BE2C (cell line): ENCODE data around the gene PLK3.
"Not testable (repeated sequence)": the region's sequence is repeated elsewhere in the genome, so short reads cannot be mapped to it uniquely, and the experiment has no call there.

Source experiments
- DNase-seq: peaks from one replicate; pipeline ENCODE4 v3.0.0-alpha.2; 2020
- H3K27me3 ChIP-seq: fragments of 250-450 bp; sonication (Bioruptor Pico); 2 replicates; pipeline ENCODE4 v1.5.1; 2020; ENCODE audit warnings: mild to moderate bottlenecking
- H3K36me3 ChIP-seq: fragments of 250-450 bp; sonication (Bioruptor Pico); 2 replicates; pipeline ENCODE4 v1.5.1; 2020; ENCODE audit warnings: mild to moderate bottlenecking
- H3K4me1 ChIP-seq: fragments of 250-450 bp; sonication (Bioruptor Pico); 2 replicates; pipeline ENCODE4 v1.5.1; 2020
- H3K4me3 ChIP-seq: 2 replicates; pipeline ENCODE4 v1.5.1; 2011; ENCODE audit warnings: low read depth, low read length
- H3K9me3 ChIP-seq: fragments of 250-450 bp; sonication (Bioruptor Pico); 2 replicates; pipeline ENCODE4 v1.5.1; 2020
- TF ChIP-seq, protein P1 (sequence below): IDR thresholded peaks from 2 replicates; pipeline ENCODE4 v1.5.1; 2012; ENCODE audit warnings: mild to moderate bottlenecking, low read depth, low read length

PLK3 gene

DNA sequence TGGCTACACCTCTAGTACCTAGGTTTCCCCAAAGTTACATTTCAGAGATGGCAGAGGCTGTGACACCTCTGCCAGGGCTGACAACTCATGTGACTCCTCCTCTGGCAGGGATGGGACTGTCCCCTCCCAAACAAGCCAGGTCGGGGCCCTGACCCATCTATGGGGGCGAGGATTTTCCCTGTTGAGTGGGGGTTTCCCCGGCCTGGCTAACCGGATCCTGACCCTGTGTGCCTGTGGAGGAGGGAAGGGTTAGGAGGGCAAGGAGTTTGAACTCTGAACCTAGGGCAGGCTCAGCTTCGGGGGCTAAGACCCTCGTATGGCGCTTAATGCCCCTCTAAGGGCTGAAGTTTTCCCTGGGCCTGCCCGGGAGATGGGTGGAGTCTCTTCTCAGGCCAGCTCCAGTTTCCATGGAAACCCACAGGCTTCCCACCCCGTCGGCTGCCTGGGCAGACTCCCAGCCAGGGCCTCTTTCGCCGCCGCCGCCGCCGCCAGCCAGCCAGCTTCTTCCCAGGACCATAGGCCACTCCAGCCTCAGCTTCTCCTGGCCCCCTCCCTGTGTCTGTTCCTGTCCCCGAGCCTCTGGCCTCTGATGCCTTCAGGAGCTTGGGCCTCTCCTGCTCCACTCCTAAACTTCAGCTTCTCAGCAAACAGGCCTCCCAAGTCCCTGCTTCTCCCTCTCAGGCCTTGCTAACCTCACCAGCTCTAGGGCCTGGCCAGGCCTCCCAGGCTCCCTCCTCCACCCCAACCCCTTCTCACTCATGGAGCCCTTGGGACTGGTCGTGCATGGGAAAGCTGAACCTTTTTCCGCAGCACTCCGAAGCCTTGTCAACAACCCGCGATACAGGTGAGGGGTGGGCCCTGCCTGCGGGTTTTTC is 8.1 kb downstream of the PLK3 start, which contains the start of gene BTBD19:
Gene BTBD19 (plus strand): TSS at position 461 of the 875 bp plus-strand sequence. CDS start 298 bp downstream, at position 759.
- no peaks in the 10 kb centered on the region for H3K27me3 ChIP-seq
- peaks cover 20% of the 10 kb centered on the region for H3K4me1 ChIP-seq
- H3K9me3 ChIP-seq, result no peaks in the 10 kb centered on the region
- 0 out of 2 replicates have a peak within 1 kb of the TSS, but pooled peaks have one; percentile 8 for H3K4me3 ChIP-seq
- TF ChIP-seq, protein P1, sequence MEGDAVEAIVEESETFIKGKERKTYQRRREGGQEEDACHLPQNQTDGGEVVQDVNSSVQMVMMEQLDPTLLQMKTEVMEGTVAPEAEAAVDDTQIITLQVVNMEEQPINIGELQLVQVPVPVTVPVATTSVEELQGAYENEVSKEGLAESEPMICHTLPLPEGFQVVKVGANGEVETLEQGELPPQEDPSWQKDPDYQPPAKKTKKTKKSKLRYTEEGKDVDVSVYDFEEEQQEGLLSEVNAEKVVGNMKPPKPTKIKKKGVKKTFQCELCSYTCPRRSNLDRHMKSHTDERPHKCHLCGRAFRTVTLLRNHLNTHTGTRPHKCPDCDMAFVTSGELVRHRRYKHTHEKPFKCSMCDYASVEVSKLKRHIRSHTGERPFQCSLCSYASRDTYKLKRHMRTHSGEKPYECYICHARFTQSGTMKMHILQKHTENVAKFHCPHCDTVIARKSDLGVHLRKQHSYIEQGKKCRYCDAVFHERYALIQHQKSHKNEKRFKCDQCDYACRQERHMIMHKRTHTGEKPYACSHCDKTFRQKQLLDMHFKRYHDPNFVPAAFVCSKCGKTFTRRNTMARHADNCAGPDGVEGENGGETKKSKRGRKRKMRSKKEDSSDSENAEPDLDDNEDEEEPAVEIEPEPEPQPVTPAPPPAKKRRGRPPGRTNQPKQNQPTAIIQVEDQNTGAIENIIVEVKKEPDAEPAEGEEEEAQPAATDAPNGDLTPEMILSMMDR, result no peak
- peak; percentile 73 for DNase-seq
- H3K36me3 ChIP-seq, result no peaks in the 10 kb centered on the region

DNA sequence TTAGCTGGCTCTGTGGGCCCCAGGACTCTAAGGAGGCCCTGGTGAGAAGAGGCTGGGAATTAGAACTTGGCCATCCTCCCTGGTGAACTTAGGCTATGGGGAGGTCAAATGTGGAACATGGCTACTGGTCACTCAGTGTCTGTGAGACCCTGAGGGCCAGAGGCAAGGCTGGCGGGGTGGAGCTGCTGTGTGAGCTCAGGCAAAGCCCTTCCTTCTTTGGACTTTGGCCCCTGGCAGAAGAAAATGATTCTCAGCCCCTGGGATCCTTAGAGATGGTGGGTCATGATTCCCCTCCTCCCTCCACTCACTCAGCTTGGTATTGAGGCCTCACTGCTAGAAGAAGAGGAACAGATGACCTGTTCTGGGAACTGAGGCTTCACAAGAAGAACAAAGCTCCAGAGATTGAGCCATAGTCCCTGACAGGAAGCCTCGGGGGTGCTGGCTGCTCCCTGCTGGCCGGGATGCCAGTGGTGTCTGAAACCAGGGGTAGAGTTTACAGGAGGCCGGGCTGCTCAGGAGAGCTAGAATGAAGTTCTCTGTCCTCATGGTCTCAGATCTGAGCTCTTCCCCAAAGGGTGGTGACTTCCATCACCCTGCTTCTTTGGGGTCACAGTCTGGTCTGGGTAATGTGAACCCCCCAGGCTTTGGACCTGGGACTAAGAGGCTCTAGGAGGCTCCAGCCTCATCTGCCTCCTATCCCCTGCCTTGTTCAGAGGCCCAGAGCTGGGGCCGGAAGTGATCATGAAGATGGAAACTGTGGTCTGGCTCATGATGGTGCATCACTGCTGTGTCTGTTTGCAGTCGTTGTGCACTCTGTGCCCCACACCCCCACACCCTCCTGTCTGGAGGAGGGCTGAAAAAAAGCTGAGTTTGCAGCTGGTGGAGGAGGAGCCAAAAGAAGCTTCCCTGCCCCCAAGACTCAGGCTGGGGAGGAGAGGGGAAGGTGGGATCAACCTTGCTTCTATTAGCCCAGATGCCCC is 9.1 kb downstream of the PLK3 start:
- no peak overlapping the region for H3K4me3 ChIP-seq
- peaks cover 20% of the 10 kb centered on the region for H3K4me1 ChIP-seq
- no peak for DNase-seq
- TF ChIP-seq, protein P1, result no peak
- no peaks in the 10 kb centered on the region for H3K9me3 ChIP-seq
- H3K27me3 ChIP-seq, result no peaks in the 10 kb centered on the region
- no peaks in the 10 kb centered on the region for H3K36me3 ChIP-seq

DNA sequence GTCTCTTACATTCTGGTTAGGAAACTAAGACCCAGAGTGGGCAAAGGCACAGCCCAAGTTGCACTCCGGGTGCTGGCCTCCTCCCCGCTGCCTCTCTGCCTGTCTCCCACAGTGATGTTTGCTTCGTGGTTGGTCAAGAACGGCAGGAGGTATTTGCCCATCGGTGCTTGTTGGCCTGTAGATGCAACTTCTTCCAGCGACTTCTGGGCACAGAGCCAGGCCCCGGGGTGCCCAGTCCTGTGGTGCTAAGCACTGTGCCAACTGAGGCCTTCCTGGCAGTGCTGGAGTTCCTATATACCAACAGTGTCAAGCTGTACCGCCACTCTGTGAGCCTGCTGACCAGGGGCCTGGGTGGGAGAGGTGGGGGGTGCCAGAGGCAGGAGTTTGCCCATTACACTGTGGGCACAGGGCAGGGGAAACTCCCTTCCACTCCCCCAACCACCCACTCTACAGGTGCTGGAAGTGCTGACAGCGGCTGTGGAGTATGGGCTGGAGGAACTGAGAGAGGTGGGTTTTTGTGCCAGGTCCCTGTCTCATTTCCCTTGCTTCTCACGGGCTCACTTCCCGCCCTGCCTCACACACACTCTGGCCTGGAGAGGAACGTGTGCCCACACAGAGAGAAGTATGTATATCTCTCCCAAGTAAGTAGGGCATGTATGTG is 10.1 kb downstream of the PLK3 start:
- Histone ChIP-seq H3K4me1 (peaks cover 20% of the 10 kb centered on the region), H3K4me3 (no peak overlapping the region)
- no peak for DNase-seq

DNA sequence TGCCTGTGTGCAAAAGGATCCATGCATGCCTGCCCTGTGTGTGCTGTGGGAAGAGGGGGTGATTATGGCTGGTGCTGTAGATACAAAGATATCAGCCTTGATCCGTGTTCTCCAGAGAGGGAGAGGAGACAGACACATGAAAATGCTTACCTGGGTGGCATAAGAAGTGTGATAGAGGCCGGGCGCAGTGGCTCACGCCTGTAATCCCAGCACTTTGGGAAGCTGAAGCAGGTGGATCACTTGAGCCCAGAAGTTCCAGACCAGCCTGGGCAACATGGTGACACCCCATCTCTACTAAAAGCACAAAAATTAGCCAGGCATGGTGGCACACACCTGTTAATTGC is 10.6 kb downstream of the PLK3 start:
- H3K27me3 ChIP-seq, H3K36me3 ChIP-seq, DNase-seq, H3K9me3 ChIP-seq, H3K4me3 ChIP-seq: not testable (repeated sequence)
- H3K4me1 ChIP-seq, result peaks cover 20% of the 10 kb centered on the region

More for the DNA sequence above, 10.1 kb downstream of the PLK3 start:
- no peaks in the 10 kb centered on the region for H3K27me3 ChIP-seq
- no peaks in the 10 kb centered on the region for H3K9me3 ChIP-seq
- H3K36me3 ChIP-seq, result no peaks in the 10 kb centered on the region
- TF ChIP-seq, protein P1, result no peak

DNA sequence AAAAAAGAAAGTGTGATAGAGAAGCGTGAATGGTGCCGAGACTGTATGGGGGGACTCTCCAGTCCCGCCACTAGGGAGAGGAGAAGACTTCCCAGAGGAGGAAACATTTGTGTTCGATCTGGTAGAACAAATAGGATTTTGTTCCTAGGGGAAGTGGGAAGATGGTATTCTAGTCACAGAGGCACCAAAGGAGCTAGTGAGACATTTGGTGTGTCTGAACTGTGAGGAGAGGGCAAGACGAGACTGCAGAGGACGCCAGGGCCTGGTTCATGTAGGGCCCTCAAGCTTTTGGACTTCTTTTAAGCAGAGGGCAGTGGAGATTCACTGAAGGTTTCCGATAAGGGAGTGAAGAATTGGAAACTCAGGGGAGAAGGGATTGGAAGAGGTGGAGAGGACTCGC is 11.1 kb downstream of the PLK3 start:
- Histone ChIP-seq H3K4me3 (no peak overlapping the region), H3K27me3 (no peaks in the 10 kb centered on the region), H3K9me3 (no peaks in the 10 kb centered on the region), H3K36me3 (no peaks in the 10 kb centered on the region), H3K4me1 (peaks cover 20% of the 10 kb centered on the region)
- TF ChIP-seq, protein P1, result no peak
- no peak for DNase-seq

DNA sequence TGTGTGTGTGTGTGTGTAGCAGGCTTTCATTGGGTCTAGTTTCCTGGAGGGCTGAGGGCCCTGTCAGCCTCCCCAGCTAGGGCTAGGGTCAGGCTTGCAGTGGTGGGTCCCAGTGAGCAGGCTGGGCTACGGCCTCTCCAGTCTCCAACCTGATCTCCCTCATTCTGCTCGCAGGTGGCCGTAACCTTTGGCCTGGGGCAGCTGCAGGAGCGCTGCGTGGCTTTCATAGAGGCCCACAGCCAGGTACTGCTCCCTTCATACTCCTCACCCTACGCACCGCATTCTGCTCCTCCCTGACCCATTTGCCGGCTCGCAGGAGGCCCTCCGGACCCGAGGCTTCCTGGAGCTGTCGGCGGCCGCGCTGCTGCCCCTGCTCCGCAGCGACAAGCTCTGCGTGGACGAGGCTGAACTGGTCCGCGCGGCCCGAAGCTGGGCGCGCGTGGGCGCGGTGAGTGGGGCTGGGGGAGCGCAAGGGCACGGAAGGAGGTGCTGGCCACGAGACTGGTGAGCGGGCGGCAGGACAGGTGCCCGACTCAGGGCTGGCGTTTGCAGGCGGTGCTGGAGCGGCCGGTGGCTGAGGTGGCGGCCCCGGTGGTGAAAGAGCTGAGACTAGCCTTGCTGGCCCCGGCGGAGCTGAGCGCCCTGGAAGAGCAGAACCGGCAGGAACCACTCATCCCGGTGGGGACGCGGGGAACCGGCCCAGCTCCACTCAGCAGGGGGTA is 12.8 kb downstream of the PLK3 start:
- Histone ChIP-seq H3K27me3 (no peaks in the 10 kb centered on the region), H3K4me1 (peaks cover 7% of the 10 kb centered on the region), H3K36me3 (no peaks in the 10 kb centered on the region), H3K9me3 (no peaks in the 10 kb centered on the region), H3K4me3 (no peak overlapping the region)
- no peak for DNase-seq
- TF ChIP-seq, protein P1, result no peak

DNA sequence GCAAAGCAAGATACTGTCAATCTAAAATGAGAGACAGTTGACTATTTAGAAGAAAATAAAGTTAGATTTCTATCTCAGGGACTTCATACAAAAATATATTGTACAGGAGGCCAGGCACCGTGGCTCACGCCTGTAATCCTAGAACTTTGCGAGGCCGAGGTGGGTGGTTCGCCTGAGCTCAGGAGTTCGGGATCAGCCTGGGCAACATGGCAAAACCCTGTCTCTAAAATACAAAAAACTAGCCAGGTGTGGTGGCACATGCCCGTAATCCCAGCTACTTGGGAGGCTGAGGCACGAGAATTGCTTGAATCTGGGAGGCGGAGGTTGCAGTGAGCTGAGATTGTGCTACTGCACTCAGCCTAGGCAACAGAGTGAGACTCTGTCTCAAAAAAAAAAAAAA is 15.7 kb downstream of the PLK3 start:
- not testable (repeated sequence) for H3K36me3 ChIP-seq, H3K27me3 ChIP-seq, H3K9me3 ChIP-seq, H3K4me1 ChIP-seq, H3K4me3 ChIP-seq, DNase-seq
